HL-60 (cell line): ENCODE measurements around the gene NIBAN1.

Experiments used
- CTCF ChIP-seq: IDR thresholded peaks from one replicate; pipeline ENCODE4 v1.5.1; 2011; ENCODE audit warnings: low read length, control low read depth, inconsistent platforms; ENCODE audit not compliant: insufficient read depth
- GABPA ChIP-seq: IDR thresholded peaks from 2 replicates; pipeline ENCODE4 v1.6.1; 2012; ENCODE audit warnings: low read depth

- no peak for TF ChIP-seq GABPA
- no peak for TF ChIP-seq CTCF
Observed at GRCh38 chr1:184952428-184952827, 21.9 kb downstream of the NIBAN1 start.
